Liver (tissue), 9 donors: ENCODE measurements around the gene SMPD3. TPM values are rescaled to one million over a fixed set of nuclear protein-coding genes. Genes with fewer than 3 reads are reported as not detected.

Source experiments
- DNase-seq: peaks from one replicate; pipeline ENCODE4 v3.0.0-alpha.2; 2017; ENCODE audit warnings: low spot score
- H3K27ac ChIP-seq, 2 donors: one replicate each; pipeline ENCODE4 v1.7.0; 2013; ENCODE audit warnings: inconsistent platforms in 2 of 2, low read length in 2 of 2, control low read depth in 1 of 2, low read depth in 1 of 2, mild to moderate bottlenecking in 1 of 2
- H3K27me3 ChIP-seq, 4 donors: one replicate each; pipeline versions ENCODE4 v1.6.1 to v1.7.0; 2013; ENCODE audit warnings: low read length in 3 of 4, inconsistent platforms in 1 of 4, mild to moderate bottlenecking in 1 of 4, moderate library complexity in 1 of 4; ENCODE audit not compliant: control insufficient read depth in 4 of 4, insufficient read depth in 4 of 4
- H3K36me3 ChIP-seq, 4 donors: one replicate each; pipeline versions ENCODE4 v1.6.1 to v1.7.0; 2013; ENCODE audit warnings: low read length in 3 of 4, mild to moderate bottlenecking in 3 of 4, low read depth in 1 of 4, moderate library complexity in 1 of 4; ENCODE audit not compliant: control insufficient read depth in 4 of 4, insufficient read depth in 3 of 4
- H3K4me1 ChIP-seq, 4 donors: one replicate each; pipeline versions ENCODE4 v1.6.1 to v1.7.0; 2013; ENCODE audit warnings: low read length in 3 of 4, mild to moderate bottlenecking in 3 of 4, moderate library complexity in 1 of 4; ENCODE audit not compliant: control insufficient read depth in 4 of 4, insufficient read depth in 4 of 4
- H3K4me3 ChIP-seq, 3 donors: one replicate each; pipeline versions ENCODE4 v1.6.1 to v1.7.0; 2013; ENCODE audit warnings: low read length in 3 of 3, control low read depth in 1 of 3, low read depth in 1 of 3, mild to moderate bottlenecking in 1 of 3
- H3K9ac ChIP-seq, 2 donors: one replicate each; pipeline ENCODE4 v1.7.0; 2013; ENCODE audit warnings: low read length in 2 of 2, mild to moderate bottlenecking in 2 of 2, moderate library complexity in 2 of 2, control low read depth in 1 of 2, low read depth in 1 of 2
- H3K9me3 ChIP-seq, 4 donors: one replicate each; pipeline versions ENCODE4 v1.6.1 to v1.7.0; 2013; ENCODE audit warnings: low read length in 3 of 4; ENCODE audit not compliant: control insufficient read depth in 4 of 4
- EGR1 ChIP-seq, 2 donors: IDR thresholded peaks; 2 replicates each; pipeline ENCODE4 v1.6.1; 2016 to 2018; ENCODE audit warnings: antibody characterized with exemption in 2 of 2, low read depth in 2 of 2
- FOXA1 ChIP-seq: IDR thresholded peaks from 2 replicates; pipeline ENCODE4 v1.6.1; 2016; ENCODE audit warnings: antibody characterized with exemption
- FOXA2 ChIP-seq: IDR thresholded peaks from 2 replicates; pipeline ENCODE4 v1.6.1; 2016; ENCODE audit warnings: antibody characterized with exemption
- GABPA ChIP-seq, 2 donors: IDR thresholded peaks in 1 of 2; conservative IDR thresholded peaks in 1 of 2; 2 replicates each; pipeline ENCODE4 v1.6.1; 2016; ENCODE audit warnings: antibody characterized with exemption in 2 of 2, mild to moderate bottlenecking in 1 of 2, moderate library complexity in 1 of 2
- HNF4A ChIP-seq, 2 donors: conservative IDR thresholded peaks; 2 replicates each; pipeline ENCODE4 v1.6.1; 2016; ENCODE audit warnings: antibody characterized with exemption in 2 of 2, mild to moderate bottlenecking in 2 of 2
- HNF4G ChIP-seq: IDR thresholded peaks from 2 replicates; pipeline ENCODE4 v1.6.1; 2016; ENCODE audit warnings: antibody characterized with exemption
- JUND ChIP-seq, 2 donors: IDR thresholded peaks; 2 replicates each; pipeline ENCODE4 v1.6.1; 2016; ENCODE audit warnings: antibody characterized with exemption in 2 of 2
- NR2F2 ChIP-seq: IDR thresholded peaks from 2 replicates; pipeline ENCODE4 v1.6.1; 2016; ENCODE audit warnings: antibody characterized with exemption
- RAD21 ChIP-seq, 2 donors: IDR thresholded peaks; 2 replicates each; pipeline ENCODE4 v1.6.1; 2016; ENCODE audit warnings: antibody characterized with exemption in 2 of 2, mild to moderate bottlenecking in 2 of 2
- RXRA ChIP-seq, 2 donors: IDR thresholded peaks; 2 replicates each; pipeline ENCODE4 v1.6.1; 2017 to 2018; ENCODE audit warnings: antibody characterized with exemption in 2 of 2, mild to moderate bottlenecking in 1 of 2
- SP1 ChIP-seq: IDR thresholded peaks from 2 replicates; pipeline ENCODE4 v1.6.1; 2018; ENCODE audit warnings: antibody characterized with exemption, mild to moderate bottlenecking
- TAF1 ChIP-seq: conservative IDR thresholded peaks from 2 replicates; pipeline ENCODE4 v1.6.1; 2016; ENCODE audit warnings: antibody characterized with exemption, mild to moderate bottlenecking
- YY1 ChIP-seq: IDR thresholded peaks from 2 replicates; pipeline ENCODE4 v1.6.1; 2016; ENCODE audit warnings: antibody characterized with exemption, mild to moderate bottlenecking
- WGBS: extraction: QIAGEN DNeasy Blood & Tissue Kit; methylation state at CpG from one replicate; pipeline ENCODE4 v1.1.7; 2013; 5-methylcytosine and 5-hydroxymethylcytosine counted together
- polyA plus RNA-seq, 2 donors: library from polyadenylated mRNA; stranded (reverse) in 1 of 2; unstranded in 1 of 2; fragments of 200-250 nt in 1 of 2; fragments of >200 nt in 1 of 2; fragmentation: Nextera tagmentation in 1 of 2; extraction: Ambion mirVana in 1 of 2; gene quantifications; one replicate each; pipeline versions ENCODE4 v1.2.1 to v1.2.3, GENCODE V29; 2013 to 2015
- total RNA-seq, 2 donors: library from RNA; depleted of rRNA; stranded (reverse); fragments of >200 nt; gene quantifications; one replicate each; pipeline ENCODE4 v1.2.3, GENCODE V29; 2014
- TF ChIP-seq, protein P1 (sequence below): IDR thresholded peaks from 2 replicates; pipeline ENCODE4 v1.6.1; 2016; ENCODE audit warnings: antibody characterized with exemption, mild to moderate bottlenecking
- TF ChIP-seq, protein P2 (sequence below): IDR thresholded peaks from 2 replicates; pipeline ENCODE4 v1.6.1; 2016; ENCODE audit warnings: antibody characterized with exemption
- TF ChIP-seq, protein P3 (sequence below): IDR thresholded peaks from 2 replicates; pipeline ENCODE4 v1.6.1; 2016; ENCODE audit warnings: antibody characterized with exemption
- TF ChIP-seq, protein P4 (sequence below): fragments of 150-350 bp; IDR thresholded peaks from 2 replicates; pipeline ENCODE4 v1.5.1; 2017; ENCODE audit warnings: improper control_type of control experiment, low read depth, low read length; ENCODE audit not compliant: missing input control
- donor health status: healthy.
- donor health status: healthy.
- donor health status: healthy.
- donor health status: healthy.
- donor health status: healthy.

SMPD3 gene
- total and polyA plus RNA-seq, 4 donors = 0.33 to 10.6 (median 2.7) TPM

DNA sequence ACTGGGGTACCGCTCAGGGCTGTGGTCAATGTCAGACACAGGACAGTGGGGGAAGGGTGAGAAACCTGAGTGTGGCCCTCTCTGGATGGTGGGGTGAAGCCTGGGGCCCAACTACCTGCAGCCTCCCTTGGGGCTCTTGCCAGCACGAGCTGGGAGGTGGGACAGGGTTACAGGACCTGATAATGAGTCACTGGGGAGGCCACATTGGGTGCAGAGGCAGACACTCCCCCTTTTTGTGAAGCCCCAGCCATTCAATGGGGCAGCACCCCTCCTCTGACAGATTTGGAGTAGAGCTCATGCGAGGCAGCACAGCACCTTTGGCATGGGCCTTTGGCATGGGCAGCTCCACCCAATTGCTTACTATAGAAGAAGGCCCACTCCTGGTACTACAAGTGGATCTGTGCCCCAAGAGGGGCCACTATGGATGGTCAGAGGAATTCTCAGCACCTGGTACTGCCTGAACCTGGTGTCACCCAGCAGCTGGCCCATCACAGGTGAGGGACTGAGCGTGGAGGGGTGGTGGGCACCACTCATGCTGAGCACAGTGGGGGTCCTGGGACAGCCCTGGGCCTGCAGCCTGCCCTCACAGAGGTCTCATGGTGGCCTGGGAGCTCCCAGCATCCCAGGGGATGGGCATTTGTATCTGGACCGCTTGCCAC, 45.2 kb upstream of the SMPD3 start:
- H3K27ac ChIP-seq = no peak overlapping the region
- H3K9ac ChIP-seq = no peak overlapping the region
- no peak for DNase-seq
- TF ChIP-seq SP1 (no peak), YY1 (no peak), RAD21 (IDR thresholded peaks at IDR 0.05) (no peak), FOXA1 (no peak), TAF1 (no peak), RXRA (IDR thresholded peaks at IDR 0.05) (no peak), FOXA2 (no peak), EGR1 (IDR thresholded peaks at IDR 0.05; ENCODE audit: low read depth in 2 of 2) (no peak), GABPA (IDR thresholded peaks at IDR 0.05 in 1 of 2, conservative IDR thresholded peaks at IDR 0.05 in 1 of 2) (no peak), JUND (IDR thresholded peaks at IDR 0.05) (no peak), HNF4A (conservative IDR thresholded peaks at IDR 0.05) (no peak)
- TF ChIP-seq, protein P1, sequence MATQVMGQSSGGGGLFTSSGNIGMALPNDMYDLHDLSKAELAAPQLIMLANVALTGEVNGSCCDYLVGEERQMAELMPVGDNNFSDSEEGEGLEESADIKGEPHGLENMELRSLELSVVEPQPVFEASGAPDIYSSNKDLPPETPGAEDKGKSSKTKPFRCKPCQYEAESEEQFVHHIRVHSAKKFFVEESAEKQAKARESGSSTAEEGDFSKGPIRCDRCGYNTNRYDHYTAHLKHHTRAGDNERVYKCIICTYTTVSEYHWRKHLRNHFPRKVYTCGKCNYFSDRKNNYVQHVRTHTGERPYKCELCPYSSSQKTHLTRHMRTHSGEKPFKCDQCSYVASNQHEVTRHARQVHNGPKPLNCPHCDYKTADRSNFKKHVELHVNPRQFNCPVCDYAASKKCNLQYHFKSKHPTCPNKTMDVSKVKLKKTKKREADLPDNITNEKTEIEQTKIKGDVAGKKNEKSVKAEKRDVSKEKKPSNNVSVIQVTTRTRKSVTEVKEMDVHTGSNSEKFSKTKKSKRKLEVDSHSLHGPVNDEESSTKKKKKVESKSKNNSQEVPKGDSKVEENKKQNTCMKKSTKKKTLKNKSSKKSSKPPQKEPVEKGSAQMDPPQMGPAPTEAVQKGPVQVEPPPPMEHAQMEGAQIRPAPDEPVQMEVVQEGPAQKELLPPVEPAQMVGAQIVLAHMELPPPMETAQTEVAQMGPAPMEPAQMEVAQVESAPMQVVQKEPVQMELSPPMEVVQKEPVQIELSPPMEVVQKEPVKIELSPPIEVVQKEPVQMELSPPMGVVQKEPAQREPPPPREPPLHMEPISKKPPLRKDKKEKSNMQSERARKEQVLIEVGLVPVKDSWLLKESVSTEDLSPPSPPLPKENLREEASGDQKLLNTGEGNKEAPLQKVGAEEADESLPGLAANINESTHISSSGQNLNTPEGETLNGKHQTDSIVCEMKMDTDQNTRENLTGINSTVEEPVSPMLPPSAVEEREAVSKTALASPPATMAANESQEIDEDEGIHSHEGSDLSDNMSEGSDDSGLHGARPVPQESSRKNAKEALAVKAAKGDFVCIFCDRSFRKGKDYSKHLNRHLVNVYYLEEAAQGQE = no peak
- TF ChIP-seq, protein P2, sequence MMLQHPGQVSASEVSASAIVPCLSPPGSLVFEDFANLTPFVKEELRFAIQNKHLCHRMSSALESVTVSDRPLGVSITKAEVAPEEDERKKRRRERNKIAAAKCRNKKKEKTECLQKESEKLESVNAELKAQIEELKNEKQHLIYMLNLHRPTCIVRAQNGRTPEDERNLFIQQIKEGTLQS = no peak
- TF ChIP-seq, protein P3, sequence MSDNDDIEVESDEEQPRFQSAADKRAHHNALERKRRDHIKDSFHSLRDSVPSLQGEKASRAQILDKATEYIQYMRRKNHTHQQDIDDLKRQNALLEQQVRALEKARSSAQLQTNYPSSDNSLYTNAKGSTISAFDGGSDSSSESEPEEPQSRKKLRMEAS = no peak
- TF ChIP-seq, protein P4, sequence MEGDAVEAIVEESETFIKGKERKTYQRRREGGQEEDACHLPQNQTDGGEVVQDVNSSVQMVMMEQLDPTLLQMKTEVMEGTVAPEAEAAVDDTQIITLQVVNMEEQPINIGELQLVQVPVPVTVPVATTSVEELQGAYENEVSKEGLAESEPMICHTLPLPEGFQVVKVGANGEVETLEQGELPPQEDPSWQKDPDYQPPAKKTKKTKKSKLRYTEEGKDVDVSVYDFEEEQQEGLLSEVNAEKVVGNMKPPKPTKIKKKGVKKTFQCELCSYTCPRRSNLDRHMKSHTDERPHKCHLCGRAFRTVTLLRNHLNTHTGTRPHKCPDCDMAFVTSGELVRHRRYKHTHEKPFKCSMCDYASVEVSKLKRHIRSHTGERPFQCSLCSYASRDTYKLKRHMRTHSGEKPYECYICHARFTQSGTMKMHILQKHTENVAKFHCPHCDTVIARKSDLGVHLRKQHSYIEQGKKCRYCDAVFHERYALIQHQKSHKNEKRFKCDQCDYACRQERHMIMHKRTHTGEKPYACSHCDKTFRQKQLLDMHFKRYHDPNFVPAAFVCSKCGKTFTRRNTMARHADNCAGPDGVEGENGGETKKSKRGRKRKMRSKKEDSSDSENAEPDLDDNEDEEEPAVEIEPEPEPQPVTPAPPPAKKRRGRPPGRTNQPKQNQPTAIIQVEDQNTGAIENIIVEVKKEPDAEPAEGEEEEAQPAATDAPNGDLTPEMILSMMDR = no peak
- WGBS = 95% methylated on average over 5 of the region's 5 CpGs
- H3K36me3 ChIP-seq = no peaks in the 10 kb centered on the region
- no peaks in the 10 kb centered on the region for H3K9me3 ChIP-seq
- no peak overlapping the region for H3K4me3 ChIP-seq
- H3K27me3 ChIP-seq = no peaks in the 10 kb centered on the region
- peaks cover 0 to 17% (median 4%) of the 10 kb centered on the region in 4 donors for H3K4me1 ChIP-seq

DNA sequence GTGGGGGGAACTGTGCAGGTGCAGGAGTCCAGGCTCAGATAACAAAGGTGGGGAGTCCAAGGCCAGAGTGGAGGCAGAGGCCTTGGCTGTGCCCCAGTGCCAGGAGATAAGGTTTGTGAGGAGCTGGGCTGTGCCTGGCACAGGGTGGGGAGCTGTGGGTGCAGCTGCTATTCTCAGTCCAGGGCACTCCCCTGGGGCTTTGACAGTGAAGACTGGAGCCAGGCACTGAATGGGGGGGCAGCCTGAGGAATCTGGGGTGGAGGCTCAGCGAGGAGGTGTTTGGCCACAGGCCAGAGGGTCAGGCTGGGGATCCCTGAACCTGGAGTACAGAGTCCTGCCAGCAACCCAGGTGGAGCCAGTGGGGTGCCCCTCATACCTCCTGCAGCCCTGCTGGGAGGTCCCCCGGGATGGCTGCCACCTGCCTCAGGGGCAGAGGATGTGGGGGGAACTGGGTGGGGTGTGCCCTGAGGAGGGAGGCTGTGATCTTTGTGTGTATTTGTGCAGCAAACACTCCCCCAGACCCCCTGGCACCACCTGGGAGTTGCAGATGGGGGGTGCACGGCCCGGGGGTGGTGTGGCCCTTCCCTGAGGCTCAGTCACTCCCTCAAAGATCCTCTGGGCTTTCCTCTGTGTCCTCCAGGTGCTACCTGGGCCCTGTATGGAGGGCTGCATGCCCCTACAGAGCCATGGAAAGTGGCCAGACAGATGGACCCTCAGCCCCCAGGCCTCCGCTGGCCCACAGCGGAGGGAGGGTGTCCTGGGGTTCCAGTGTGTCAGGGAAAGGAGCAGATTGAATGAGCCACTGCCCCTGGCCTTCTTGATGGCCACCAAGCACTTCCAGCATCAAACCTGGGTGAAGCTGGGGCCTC, 44.5 kb upstream of the SMPD3 start:
- DNase-seq = no peak
- no peaks in the 10 kb centered on the region for H3K27me3 ChIP-seq
- no peak for TF ChIP-seq TAF1
- peak; percentile 62 to 70 for TF ChIP-seq HNF4A (conservative IDR thresholded peaks at IDR 0.05)
- peak; percentile 11 to 17 for TF ChIP-seq RXRA (IDR thresholded peaks at IDR 0.05)
- TF ChIP-seq HNF4G = peak; percentile 39
- TF ChIP-seq, protein P4 = no peak
- peak; percentile 62 for TF ChIP-seq NR2F2
- H3K4me3 ChIP-seq = no peak overlapping the region
- 76% methylated on average over 6 of the region's 6 CpGs for WGBS
- no peaks in the 10 kb centered on the region for H3K36me3 ChIP-seq
- H3K9ac ChIP-seq = no peak overlapping the region
- peaks cover 0 to 17% (median 4%) of the 10 kb centered on the region in 4 donors for H3K4me1 ChIP-seq
- H3K27ac ChIP-seq = no peak overlapping the region
- no peaks in the 10 kb centered on the region for H3K9me3 ChIP-seq
